NK-92 (cell line): ENCODE measurements around the gene ATP1A1.

Experiments
- DNase-seq: peaks from one replicate; lab custom pipeline; 2025; ENCODE audit not compliant: unreplicated experiment; lab: John Stamatoyannopoulos, UW

ATP1A1 gene

GRCh38 chr1:116343019-116343418 is 30.0 kb upstream of the ATP1A1 start:
- no peak for DNase-seq

GRCh38 chr1:116345011-116345410 is 28.0 kb upstream of the ATP1A1 start:
- DNase-seq: no peak

- no peak for DNase-seq
Measured at GRCh38 chr1:116345843-116346242, 27.2 kb upstream of the ATP1A1 start.

DNA sequence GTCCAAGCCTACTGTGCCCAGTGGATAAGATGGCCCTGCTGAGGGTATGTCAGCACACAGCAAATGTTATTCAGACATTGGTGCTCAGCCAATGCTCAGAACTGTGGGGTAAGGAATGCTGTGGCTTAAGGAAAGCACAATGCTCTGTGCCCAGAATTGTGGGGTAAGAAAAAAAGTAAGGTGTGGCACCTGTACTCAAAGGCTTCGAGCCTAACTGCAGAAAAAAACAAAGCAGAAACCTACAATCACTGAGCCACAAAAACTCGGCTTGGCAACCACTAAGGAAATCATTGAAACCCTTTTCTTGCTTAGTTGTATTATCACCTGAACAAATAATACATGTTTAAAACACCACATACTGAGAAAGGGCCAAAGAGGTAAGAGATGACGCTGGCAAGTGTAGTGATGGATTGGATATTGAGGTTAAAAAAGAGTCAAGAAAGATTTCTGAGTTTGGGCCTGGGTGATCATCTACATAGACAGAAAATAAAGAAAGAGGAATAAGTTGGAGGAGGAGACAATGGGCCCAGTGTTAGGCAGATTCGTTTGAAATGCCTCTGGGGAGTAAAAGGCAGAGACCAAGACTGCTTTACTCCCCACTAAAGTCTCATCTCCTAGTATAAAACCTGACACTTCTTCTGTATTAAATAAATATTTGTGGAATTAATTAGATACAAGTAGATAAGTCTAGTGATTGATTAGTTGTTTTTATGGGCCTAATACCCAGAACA is 25.9 kb upstream of the ATP1A1 start:
- no peak for DNase-seq

- no peak for DNase-seq
Measured at GRCh38 chr1:116347696-116348095, 25.3 kb upstream of the ATP1A1 start.

DNA sequence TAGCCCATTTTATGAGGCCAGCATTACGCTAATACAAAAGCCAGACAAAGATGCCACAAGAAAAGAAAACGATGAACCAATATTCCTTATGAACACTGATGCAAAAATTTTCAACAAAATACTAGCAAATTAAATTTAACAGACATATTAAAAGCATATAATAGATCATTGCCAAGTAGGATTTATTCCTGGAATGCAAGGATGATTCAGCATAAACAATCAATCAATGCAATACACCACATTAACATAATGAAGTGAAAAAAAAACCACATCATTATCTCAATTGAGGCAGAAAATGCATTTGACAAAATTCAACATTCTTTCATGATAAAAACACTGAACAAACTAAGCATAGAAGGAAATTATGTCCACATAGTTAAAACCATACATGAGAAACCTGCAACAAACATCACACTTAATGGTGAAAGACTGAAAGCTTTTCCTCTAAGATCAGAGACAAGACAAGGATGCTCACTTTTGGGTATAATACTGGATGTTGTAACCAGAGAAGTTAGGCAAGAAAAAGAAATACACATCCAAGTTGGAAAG is 22.9 kb upstream of the ATP1A1 start:
- DNase-seq: no peak

DNA sequence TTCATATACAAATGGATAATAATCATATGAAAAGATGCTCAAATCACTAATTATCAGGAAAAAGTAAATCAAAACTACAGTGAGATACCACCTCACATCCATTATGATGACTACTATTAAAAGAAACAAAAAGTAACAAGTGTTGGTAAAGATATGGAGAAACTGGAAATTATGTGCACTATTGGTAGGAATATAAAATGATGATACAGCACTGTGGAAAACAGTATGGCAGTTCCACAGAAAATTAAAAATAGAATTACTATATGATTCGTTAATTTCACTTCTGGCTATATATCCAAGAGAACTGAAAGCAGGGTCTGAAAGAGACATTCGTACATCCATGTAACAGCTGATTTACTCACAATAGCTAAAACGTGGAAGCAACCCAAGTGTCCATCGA is 21.1 kb upstream of the ATP1A1 start:
- no peak for DNase-seq

DNA sequence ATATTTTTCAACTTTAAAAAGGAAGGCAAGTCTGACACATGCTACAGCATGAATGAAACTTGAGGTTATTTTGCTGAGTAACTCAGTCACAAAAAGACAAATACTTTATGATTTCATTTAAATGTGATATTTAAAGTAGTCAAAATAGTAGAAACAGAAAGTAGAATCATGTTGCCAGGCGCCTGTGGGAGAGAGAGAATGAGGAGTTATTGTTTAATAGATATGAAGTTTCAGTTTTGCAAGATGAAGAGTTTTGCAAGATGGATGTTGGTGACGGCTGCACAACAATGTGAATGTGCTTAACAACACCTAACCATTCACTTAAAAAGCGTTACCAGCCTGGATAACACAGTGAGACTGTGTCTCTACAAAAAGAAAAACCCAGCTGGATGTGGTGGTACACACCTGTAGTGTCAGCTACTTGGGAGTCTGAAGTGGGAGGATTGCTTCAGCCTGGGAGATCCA is 20.7 kb upstream of the ATP1A1 start:
- no peak for DNase-seq

DNA sequence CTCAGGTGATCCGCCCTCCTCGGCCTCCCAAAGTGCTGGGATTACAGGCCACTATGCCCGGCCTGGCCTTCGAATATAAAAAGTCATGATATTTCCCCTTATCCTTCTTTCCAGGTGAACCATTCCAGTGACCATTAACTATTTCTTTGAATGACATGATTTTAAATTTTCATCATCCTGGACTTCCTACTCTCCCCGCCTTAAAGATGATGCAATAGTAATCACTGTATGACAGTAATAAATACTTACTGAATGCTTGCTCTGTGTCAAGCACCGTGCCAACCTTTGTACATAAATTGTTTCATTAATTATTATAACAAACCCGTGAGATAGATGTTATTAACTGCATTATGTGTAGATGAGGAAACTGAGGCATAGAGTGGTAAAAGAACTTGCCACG is 19.9 kb upstream of the ATP1A1 start:
- no peak for DNase-seq

GRCh38 chr1:116356067-116356466 is 17.0 kb upstream of the ATP1A1 start:
- DNase-seq: no peak

DNA sequence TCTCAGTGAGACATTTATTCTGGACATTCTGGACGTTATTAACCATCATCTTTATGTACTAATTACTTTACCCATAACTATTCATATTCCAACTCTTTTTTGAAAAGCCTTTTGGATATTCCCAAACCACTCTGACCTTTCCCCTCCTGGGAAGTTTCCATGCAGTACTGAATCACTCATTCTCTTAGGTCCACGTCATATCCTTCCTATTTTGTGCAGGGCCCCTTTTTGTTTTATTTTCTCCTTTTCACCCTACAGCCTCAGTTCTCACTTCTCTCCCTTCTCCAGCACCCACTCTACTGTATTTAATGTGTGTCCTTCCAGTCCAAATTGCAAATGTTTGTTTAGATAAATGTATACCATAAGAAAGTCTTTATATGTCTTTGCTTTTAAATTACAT is 16.4 kb upstream of the ATP1A1 start:
- no peak for DNase-seq

GRCh38 chr1:116357487-116357886 is 15.6 kb upstream of the ATP1A1 start:
- DNase-seq: no peak

DNA sequence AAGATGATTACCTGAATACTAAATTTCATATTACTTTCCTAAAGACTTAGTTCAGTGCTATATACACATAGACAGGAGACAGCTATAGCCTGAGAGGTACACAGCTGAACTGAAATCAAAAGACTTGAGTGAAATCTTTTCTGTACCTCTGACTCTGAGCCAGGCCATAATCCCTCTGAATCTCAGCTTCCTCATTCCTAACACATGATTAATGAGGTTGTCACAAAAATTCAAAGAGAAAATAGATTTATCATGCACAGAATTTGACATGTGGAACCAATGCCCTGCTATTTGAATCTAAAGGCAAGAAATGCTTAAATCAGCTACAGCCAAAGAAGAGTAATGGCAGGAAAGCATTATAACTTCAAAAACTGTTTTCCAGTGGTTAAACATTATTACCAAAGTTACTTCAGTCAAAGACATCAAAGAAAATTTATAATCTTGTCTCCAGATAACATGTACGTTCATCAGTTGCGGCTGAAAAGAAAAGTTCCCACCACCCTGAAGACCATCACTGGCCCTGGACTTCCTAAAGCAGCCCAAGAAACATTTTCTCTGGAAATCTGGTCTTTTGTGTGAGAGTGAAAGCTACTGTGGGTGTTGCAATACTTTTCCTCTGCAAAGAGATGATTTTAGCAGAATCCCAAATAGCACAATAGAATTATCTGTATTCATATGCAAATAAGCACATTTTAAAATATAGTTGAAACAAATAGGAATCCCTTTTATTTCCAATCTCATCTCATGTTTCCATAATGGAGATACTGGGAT is 13.8 kb upstream of the ATP1A1 start:
- no peak for DNase-seq

DNA sequence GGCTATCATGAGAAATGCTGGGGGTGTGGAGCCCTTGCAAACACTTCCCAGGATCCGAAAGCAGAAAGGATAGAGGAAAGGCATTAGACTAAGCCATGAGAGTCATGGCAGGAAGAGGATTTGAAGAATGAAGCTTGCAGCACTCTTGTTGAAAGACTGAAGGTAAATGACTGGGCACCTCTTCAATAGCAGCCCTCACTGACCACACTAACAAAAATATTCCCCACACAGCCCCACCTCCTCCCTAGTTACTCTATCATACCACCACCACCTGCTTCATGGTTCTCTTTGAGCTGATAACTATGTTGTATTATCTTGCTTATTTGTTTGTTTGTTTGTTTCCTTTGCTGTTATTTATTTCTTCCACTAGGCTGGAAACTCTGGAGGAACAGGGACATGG is 13.2 kb upstream of the ATP1A1 start:
- no peak for DNase-seq

- no peak for DNase-seq
Measured at GRCh38 chr1:116360429-116361173, 12.4 kb upstream of the ATP1A1 start.

DNA sequence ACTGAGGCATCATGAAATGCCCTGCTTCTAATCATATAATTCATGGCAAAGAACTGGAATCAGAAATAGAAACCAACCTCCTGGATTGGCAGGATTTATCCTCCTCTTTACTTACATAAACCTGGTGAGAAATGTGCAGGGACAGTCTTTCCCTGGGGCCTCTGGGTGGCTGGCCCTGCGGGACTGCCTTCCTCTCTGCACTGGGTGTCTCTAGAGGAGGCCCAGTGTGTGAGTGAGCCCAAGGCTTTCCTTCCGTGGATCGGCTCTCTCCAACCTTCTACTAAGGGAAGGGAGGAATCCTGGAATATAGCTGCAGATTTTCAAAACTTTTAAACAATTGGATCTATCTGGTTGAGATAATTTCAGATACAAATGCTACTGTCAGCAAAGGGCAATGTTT is 11.4 kb upstream of the ATP1A1 start:
- no peak for DNase-seq

- no peak for DNase-seq
Measured at GRCh38 chr1:116362050-116362449, 11.0 kb upstream of the ATP1A1 start.

GRCh38 chr1:116365353-116365780 is 7.7 kb upstream of the ATP1A1 start:
- no peak for DNase-seq

GRCh38 chr1:116365857-116366256 is 7.2 kb upstream of the ATP1A1 start:
- no peak for DNase-seq

DNA sequence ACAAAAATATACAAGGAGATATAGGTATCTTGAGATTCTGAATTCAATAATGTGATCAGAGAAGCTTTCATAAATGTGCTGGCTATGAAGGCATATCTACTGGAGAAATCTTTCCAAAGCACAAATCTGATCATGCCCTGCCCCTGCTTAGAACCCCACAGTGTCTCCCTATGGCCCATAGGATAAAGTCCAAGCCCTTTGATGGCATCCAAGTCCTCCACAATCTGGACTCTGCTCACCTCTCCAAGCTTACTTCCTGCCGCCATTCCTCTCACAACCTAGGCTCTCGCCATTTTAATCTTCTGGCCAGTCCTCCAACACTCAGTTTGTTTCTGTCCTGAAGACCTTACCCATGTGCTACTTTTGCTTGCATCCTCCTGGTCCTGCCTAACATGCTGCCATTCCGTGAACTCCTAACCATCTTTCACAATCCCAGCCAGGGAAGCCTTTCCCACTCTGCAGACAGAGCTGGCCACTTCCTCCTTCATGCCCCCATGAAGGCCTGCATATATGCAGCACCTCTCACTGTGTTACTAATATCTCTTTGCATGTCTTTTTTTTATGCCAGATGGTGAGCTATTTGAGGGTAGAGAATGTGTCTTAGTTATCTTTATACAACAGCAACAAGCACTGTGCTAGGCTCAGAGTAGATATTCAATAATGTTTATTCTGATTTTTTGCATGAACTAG is 5.6 kb upstream of the ATP1A1 start:
- DNase-seq: no peak

GRCh38 chr1:116368241-116368640 is 4.8 kb upstream of the ATP1A1 start:
- DNase-seq: no peak
